ENCODE results near the gene LILRB3.
A peak's percentile ranks its signal among the peaks of the same experiment; 100 is the strongest.
"Not testable (repeated sequence)": the region's sequence is repeated elsewhere in the genome, so short reads cannot be mapped to it uniquely, and the experiment has no call there.

LILRB3 gene

GRCh38 chr19:54183431-54183830 is 39.4 kb downstream of the LILRB3 start:
- Histone ChIP-seq H3K36me3 (ENCODE audit: control insufficient read depth in 1 of 2, insufficient read depth in 2 of 2, low read length in 2 of 2) (peaks cover 55 to 58% of the 10 kb centered on the region in 2 experiments), H3K4me2 (ENCODE audit: low read length) (no peak overlapping the region), H3K79me1 (ENCODE audit: low read length) (peaks cover 4% of the 10 kb centered on the region), H3K4me1 (ENCODE audit: control insufficient read depth in 1 of 2, insufficient read depth in 2 of 2, low read length in 2 of 2) (peaks cover 3 to 4% of the 10 kb centered on the region in 2 experiments), H4K91ac (ENCODE audit: low read depth, low read length) (no peak overlapping the region), H3K79me2 (ENCODE audit: control insufficient read depth, insufficient read depth, low read length, poor library complexity) (peaks cover 4% of the 10 kb centered on the region), H4K12ac (ENCODE audit: low read depth, low read length) (no peak overlapping the region), H3K27ac (ENCODE audit: low read depth, low read length) (no peak overlapping the region), H3K4ac (ENCODE audit: low read depth, low read length) (no peak overlapping the region), H2AK5ac (ENCODE audit: low read length) (no peak overlapping the region), H3K18ac (ENCODE audit: low read length) (no peak overlapping the region), H3K23ac (ENCODE audit: low read length) (no peak overlapping the region), H2BK5ac (ENCODE audit: low read depth, low read length, poor library complexity) (no peak overlapping the region), H2BK120ac (ENCODE audit: insufficient read depth, low read length, poor library complexity) (no peak overlapping the region), H2AFZ (ENCODE audit: insufficient read depth, low read length, poor library complexity) (no peak overlapping the region), H2BK12ac (ENCODE audit: low read length) (no peak overlapping the region), H3K27me3 (ENCODE audit: insufficient read depth, low read length) (no peaks in the 10 kb centered on the region), H3K14ac (ENCODE audit: low read length) (no peak overlapping the region), H3K9ac (ENCODE audit: low read length) (no peak overlapping the region), H3K9me3 (ENCODE audit: insufficient read depth, low read depth, low read length) (peaks cover 5% of the 10 kb centered on the region), H4K8ac (ENCODE audit: low read depth, low read length) (no peak overlapping the region), H3K4me3 (ENCODE audit: low read depth, low read length) (no peak overlapping the region)
- no peak for DNase-seq
- WGBS (ENCODE audit: extremely low coverage, insufficient coverage, insufficient read length) = no CpG with 5 or more reads among the region's 11 CpGs

GRCh38 chr19:54181894-54182293 is 40.9 kb downstream of the LILRB3 start:
- not testable (repeated sequence) for H2BK5ac ChIP-seq (ENCODE audit: low read depth, low read length, poor library complexity); H2BK12ac ChIP-seq (ENCODE audit: low read length); H2BK120ac ChIP-seq (ENCODE audit: insufficient read depth, low read length, poor library complexity); H3K9ac ChIP-seq (ENCODE audit: low read length); DNase-seq; H3K79me1 ChIP-seq (ENCODE audit: low read length); H3K14ac ChIP-seq (ENCODE audit: low read length); H2AFZ ChIP-seq (ENCODE audit: insufficient read depth, low read length, poor library complexity); H3K4me3 ChIP-seq (ENCODE audit: low read depth, low read length); H3K27ac ChIP-seq (ENCODE audit: low read depth, low read length); H3K18ac ChIP-seq (ENCODE audit: low read length); H3K27me3 ChIP-seq (ENCODE audit: insufficient read depth, low read length); H4K12ac ChIP-seq (ENCODE audit: low read depth, low read length); H3K4me2 ChIP-seq (ENCODE audit: low read length); H3K9me3 ChIP-seq (ENCODE audit: insufficient read depth, low read depth, low read length); H4K8ac ChIP-seq (ENCODE audit: low read depth, low read length); H4K91ac ChIP-seq (ENCODE audit: low read depth, low read length); H3K23ac ChIP-seq (ENCODE audit: low read length); H3K4me1 ChIP-seq (ENCODE audit: control insufficient read depth in 1 of 2, insufficient read depth in 2 of 2, low read length in 2 of 2); H3K79me2 ChIP-seq (ENCODE audit: control insufficient read depth, insufficient read depth, low read length, poor library complexity); H3K4ac ChIP-seq (ENCODE audit: low read depth, low read length); H2AK5ac ChIP-seq (ENCODE audit: low read length)
- H3K36me3 ChIP-seq (ENCODE audit: control insufficient read depth in 1 of 2, insufficient read depth in 2 of 2, low read length in 2 of 2) = peaks cover 54 to 57% of the 10 kb centered on the region in 2 experiments
- WGBS (ENCODE audit: extremely low coverage, insufficient coverage, insufficient read length) = no CpG with 5 or more reads among the region's 3 CpGs

GRCh38 chr19:54180691-54181091 is 42.1 kb downstream of the LILRB3 start:
- Histone ChIP-seq H2AK5ac (ENCODE audit: low read length) (no peak overlapping the region), H3K4ac (ENCODE audit: low read depth, low read length) (no peak overlapping the region), H3K4me1 (ENCODE audit: control insufficient read depth in 1 of 2, insufficient read depth in 2 of 2, low read length in 2 of 2) (no peaks in the 10 kb centered on the region), H2BK5ac (ENCODE audit: low read depth, low read length, poor library complexity) (no peak overlapping the region), H3K79me1 (ENCODE audit: low read length) (no peaks in the 10 kb centered on the region), H3K36me3 (ENCODE audit: control insufficient read depth in 1 of 2, insufficient read depth in 2 of 2, low read length in 2 of 2) (peaks cover 54 to 56% of the 10 kb centered on the region in 2 experiments), H3K14ac (ENCODE audit: low read length) (no peak overlapping the region), H3K4me2 (ENCODE audit: low read length) (no peak overlapping the region), H3K18ac (ENCODE audit: low read length) (no peak overlapping the region), H3K4me3 (ENCODE audit: low read depth, low read length) (no peak overlapping the region), H3K9me3 (ENCODE audit: insufficient read depth, low read depth, low read length) (peaks cover 5% of the 10 kb centered on the region), H4K91ac (ENCODE audit: low read depth, low read length) (no peak overlapping the region), H3K9ac (ENCODE audit: low read length) (no peak overlapping the region), H2BK120ac (ENCODE audit: insufficient read depth, low read length, poor library complexity) (no peak overlapping the region), H3K27me3 (ENCODE audit: insufficient read depth, low read length) (no peaks in the 10 kb centered on the region), H4K12ac (ENCODE audit: low read depth, low read length) (peak overlapping the region; percentile 26), H2BK12ac (ENCODE audit: low read length) (no peak overlapping the region), H3K27ac (ENCODE audit: low read depth, low read length) (no peak overlapping the region), H3K79me2 (ENCODE audit: control insufficient read depth, insufficient read depth, low read length, poor library complexity) (no peaks in the 10 kb centered on the region), H3K23ac (ENCODE audit: low read length) (no peak overlapping the region), H4K8ac (ENCODE audit: low read depth, low read length) (no peak overlapping the region), H2AFZ (ENCODE audit: insufficient read depth, low read length, poor library complexity) (no peak overlapping the region)
- DNase-seq = no peak
- no CpG with 5 or more reads among the region's 37 CpGs for WGBS (ENCODE audit: extremely low coverage, insufficient coverage, insufficient read length)

GRCh38 chr19:54179921-54180461 is 42.8 kb downstream of the LILRB3 start:
- WGBS (ENCODE audit: extremely low coverage, insufficient coverage, insufficient read length) = no CpG with 5 or more reads among the region's 10 CpGs
- Histone ChIP-seq H3K36me3 (ENCODE audit: control insufficient read depth in 1 of 2, insufficient read depth in 2 of 2, low read length in 2 of 2) (peaks cover 56 to 57% of the 10 kb centered on the region in 2 experiments), H3K9me3 (ENCODE audit: insufficient read depth, low read depth, low read length) (peaks cover 5% of the 10 kb centered on the region), H3K9ac (ENCODE audit: low read length) (no peak overlapping the region), H3K27me3 (ENCODE audit: insufficient read depth, low read length) (no peaks in the 10 kb centered on the region), H3K23ac (ENCODE audit: low read length) (no peak overlapping the region), H3K4me3 (ENCODE audit: low read depth, low read length) (no peak overlapping the region), H3K79me2 (ENCODE audit: control insufficient read depth, insufficient read depth, low read length, poor library complexity) (no peaks in the 10 kb centered on the region), H2AFZ (ENCODE audit: insufficient read depth, low read length, poor library complexity) (no peak overlapping the region), H2BK120ac (ENCODE audit: insufficient read depth, low read length, poor library complexity) (no peak overlapping the region), H3K4ac (ENCODE audit: low read depth, low read length) (no peak overlapping the region), H4K12ac (ENCODE audit: low read depth, low read length) (no peak overlapping the region), H3K27ac (ENCODE audit: low read depth, low read length) (no peak overlapping the region), H3K18ac (ENCODE audit: low read length) (no peak overlapping the region), H3K14ac (ENCODE audit: low read length) (no peak overlapping the region), H2BK5ac (ENCODE audit: low read depth, low read length, poor library complexity) (no peak overlapping the region), H4K91ac (ENCODE audit: low read depth, low read length) (no peak overlapping the region), H3K4me2 (ENCODE audit: low read length) (no peak overlapping the region), H2AK5ac (ENCODE audit: low read length) (no peak overlapping the region), H3K4me1 (ENCODE audit: control insufficient read depth in 1 of 2, insufficient read depth in 2 of 2, low read length in 2 of 2) (no peaks in the 10 kb centered on the region), H2BK12ac (ENCODE audit: low read length) (no peak overlapping the region), H3K79me1 (ENCODE audit: low read length) (no peaks in the 10 kb centered on the region), H4K8ac (ENCODE audit: low read depth, low read length) (no peak overlapping the region)
- DNase-seq = peak; percentile 33 to 64

All from trophoblast cell (in vitro differentiated cells and primary cell).